HepG2 (cell line): ENCODE data around the gene ZNF860. TPM values are rescaled to one million over a fixed set of nuclear protein-coding genes. Genes with fewer than 3 reads are reported as not detected.
"Not testable (repeated sequence)": the region's sequence is repeated elsewhere in the genome, so short reads cannot be mapped to it uniquely, and the experiment has no call there.

Experiments
- ATAC-seq: fragments of 200-7000 bp; cut with Tn5 transposase; 3 replicates; pipeline ENCODE4 v1.9.1; 2020; ENCODE audit warnings: mild to moderate bottlenecking, moderate library complexity
- BruUV-seq: library from RNA; stranded (reverse); fragments of 400-500 nt; replicated peaks from 2 replicates; lab custom pipeline; 2021; lab: Mats Ljungman, UMichigan
- CTCF ChIA-PET: fragments of 300-600 bp; formaldehyde crosslinking; extraction: SDS; loops from one replicate; lab custom pipeline; 2021; ENCODE audit warnings: low total read pairs, inconsistent platforms, low intra/inter-chr PET ratio; lab: Yijun Ruan, JAX
- POLR2A ChIA-PET: fragments of 350-600 bp; sonication (Branson Sonifier 250); formaldehyde crosslinking; loops from one replicate; lab custom pipeline; 2020; ENCODE audit warnings: antibody characterized with exemption, inconsistent platforms; lab: Yijun Ruan, JAX
- DNase-seq: peaks from one replicate; pipeline ENCODE4 v3.0.0-alpha.2; 2015; ENCODE audit warnings: low spot score
- FAIRE-seq: peaks from 3 replicates; lab custom pipeline; 2011; peaks lifted over from hg19 to GRCh38; lab: Jason Lieb, UNC
- H2AFZ ChIP-seq: one replicate; pipeline ENCODE4 v1.6.1; 2011; ENCODE audit warnings: low read length, inconsistent platforms
- H3K27ac ChIP-seq: fragments of 300-600 bp; 3 replicates; pipeline ENCODE4 v1.8.0; 2011; ENCODE audit warnings: mixed run types, mild to moderate bottlenecking, mixed read lengths, low read length, inconsistent platforms; ENCODE audit not compliant: insufficient read depth; ENCODE audit errors: extremely low read length
- H3K27me3 ChIP-seq, 2 experiments: fragments of 200-600 bp in 1 of 2; 2 replicates in 1 of 2; 3 replicates in 1 of 2; pipeline versions ENCODE4 v1.6.0 to v1.8.0; 2011; ENCODE audit warnings: low read length in 2 of 2, mild to moderate bottlenecking in 2 of 2, moderate library complexity in 2 of 2, inconsistent platforms in 1 of 2; ENCODE audit not compliant: insufficient read depth in 2 of 2, control insufficient read depth in 1 of 2
- H3K36me3 ChIP-seq, 2 experiments: fragments of 200-600 bp in 1 of 2; replicated peaks in 1 of 2; 2 replicates in 1 of 2; 3 replicates in 1 of 2; pipeline versions ENCODE4 v1.5.1 to v1.8.0; 2011; ENCODE audit warnings: low read length in 2 of 2, inconsistent platforms in 1 of 2; ENCODE audit not compliant: insufficient read depth in 2 of 2, control insufficient read depth in 1 of 2
- H3K4me1 ChIP-seq: 2 replicates; pipeline ENCODE4 v1.5.1; 2012; ENCODE audit warnings: low read length, inconsistent platforms; ENCODE audit not compliant: insufficient read depth
- H3K4me2 ChIP-seq: 2 replicates; pipeline ENCODE4 v1.6.0; 2011; ENCODE audit warnings: low read depth, low read length, inconsistent platforms
- H3K4me3 ChIP-seq, 3 experiments: fragments of 200-600 bp in 1 of 3; sonication (generic), shearing (Covaris generic) in 1 of 3; replicated peaks in 1 of 3; 2 replicates each; pipeline ENCODE4 v1.5.1; 2011 to 2016; ENCODE audit warnings: low read length in 3 of 3, inconsistent platforms in 2 of 3, low read depth in 2 of 3, mild to moderate bottlenecking in 2 of 3, control low read depth in 1 of 3, mixed read lengths in 1 of 3; ENCODE audit not compliant: insufficient read depth in 1 of 3
- H3K79me2 ChIP-seq: one replicate; pipeline ENCODE4 v1.6.1; 2011; ENCODE audit warnings: low read length, inconsistent platforms; ENCODE audit not compliant: insufficient read depth
- H3K9ac ChIP-seq: 2 replicates; pipeline ENCODE4 v1.6.0; 2011; ENCODE audit warnings: mild to moderate bottlenecking, low read depth, low read length, inconsistent platforms; ENCODE audit not compliant: insufficient read depth
- H3K9me3 ChIP-seq: 2 replicates; pipeline ENCODE4 v1.5.1; 2012; ENCODE audit warnings: mild to moderate bottlenecking, low read length
- H4K20me1 ChIP-seq: 2 replicates; pipeline ENCODE4 v1.6.0; 2011; ENCODE audit warnings: inconsistent platforms, mild to moderate bottlenecking, low read length, moderate library complexity; ENCODE audit not compliant: insufficient read depth
- MAFF ChIP-seq: IDR thresholded peaks from 2 replicates; pipeline ENCODE4 v1.6.1; 2011; ENCODE audit warnings: low read depth, low read length, improper control_type of control experiment
- MAFK ChIP-seq, 2 experiments: IDR thresholded peaks in 1 of 2; conservative IDR thresholded peaks in 1 of 2; 2 replicates each; pipeline ENCODE4 v1.6.1; 2011; ENCODE audit warnings: improper control_type of control experiment in 2 of 2, low read length in 2 of 2
- WGBS: methylation state at CpG from one replicate; pipeline ENCODE4 v1.1.6; 2017; ENCODE audit warnings: low lambda C conversion rate; 5-methylcytosine and 5-hydroxymethylcytosine counted together
- in situ Hi-C: cut with HindIII; loops from 2 replicates; pipeline ENCODE4 v1.10.0; 2017; ENCODE audit warnings: low pct_unique_long_range_greater_than_20kb; ENCODE audit not compliant: extremely low pct_ligation_motif_present
- intact Hi-C: fragments of 100-400 bp; cut with micrococcal nuclease; formaldehyde crosslinking; loops from one replicate; pipeline ENCODE4 v1.10.0; 2022; ENCODE audit not compliant: unreplicated experiment
- polyA plus RNA-seq, 8 experiments: library from polyadenylated mRNA; depleted of rRNA in 3 of 8; stranded (reverse) in 7 of 8; unstranded in 1 of 8; fragments of >200 nt; fragmentation: Illumina TruSeq in 4 of 8; extraction: Trizol in 4 of 8; gene quantifications; 2 replicates each; pipeline versions ENCODE4 v1.2.1 to v1.2.3, GENCODE V29; 2011 to 2016; ENCODE audit warnings: low read depth in 4 of 8, missing spikeins in 1 of 8, mixed read lengths in 1 of 8; ENCODE audit not compliant: insufficient read depth in 1 of 8
- total RNA-seq, 5 experiments: library from RNA; depleted of rRNA; stranded (reverse); fragments of >200 nt; fragmentation: Illumina TruSeq; extraction: Trizol; gene quantifications; 2 replicates each; pipeline ENCODE4 v1.2.3, GENCODE V29; 2016; ENCODE audit warnings: low read depth in 1 of 5
- TF ChIP-seq, protein P1 (sequence below): sonication (generic); formaldehyde crosslinking; IDR thresholded peaks from 2 replicates; pipeline ENCODE4 v1.4.0; 2020; ENCODE audit warnings: missing genetic modification reagents

Gene ZNF860
- total and polyA plus RNA-seq, 2 of the 13 experiments (the other 11 are each of a cell fraction or from before 2014, with no cell fraction given) = 0.55 to 0.73 TPM

DNA sequence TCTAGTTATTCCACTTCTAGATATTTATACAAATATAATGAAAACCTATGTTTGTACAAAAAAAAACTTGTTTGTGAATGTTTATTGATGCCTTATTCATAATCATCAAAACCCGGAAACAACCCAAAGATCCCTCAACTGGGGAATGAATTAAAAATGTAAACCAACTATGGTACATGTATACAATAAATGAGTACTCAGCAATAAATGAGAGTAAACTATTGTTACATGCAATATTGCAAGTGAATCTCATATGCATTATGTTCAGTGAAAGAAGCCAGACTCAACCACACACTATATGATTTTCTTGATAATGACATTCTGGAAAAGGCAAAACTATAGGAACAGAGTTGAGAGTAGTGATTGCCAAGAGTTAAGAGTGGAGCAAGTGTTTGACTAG lies 12.3 kb downstream of the ZNF860 start:
- POLR2A ChIA-PET = no interaction called here
- H3K4me2 ChIP-seq = no peak overlapping the region
- no peaks in the 10 kb centered on the region for H3K36me3 ChIP-seq
- H3K79me2 ChIP-seq = no peaks in the 10 kb centered on the region
- no peak overlapping the region for H3K27ac ChIP-seq
- BruUV-seq = no TSS peak
- intact Hi-C loops = no loop called here
- no peak for FAIRE-seq
- 88% methylated on average over 1 of the region's 1 CpG for WGBS
- no peak for ATAC-seq
- H3K4me3 ChIP-seq = no peak overlapping the region
- TF ChIP-seq, protein P1, sequence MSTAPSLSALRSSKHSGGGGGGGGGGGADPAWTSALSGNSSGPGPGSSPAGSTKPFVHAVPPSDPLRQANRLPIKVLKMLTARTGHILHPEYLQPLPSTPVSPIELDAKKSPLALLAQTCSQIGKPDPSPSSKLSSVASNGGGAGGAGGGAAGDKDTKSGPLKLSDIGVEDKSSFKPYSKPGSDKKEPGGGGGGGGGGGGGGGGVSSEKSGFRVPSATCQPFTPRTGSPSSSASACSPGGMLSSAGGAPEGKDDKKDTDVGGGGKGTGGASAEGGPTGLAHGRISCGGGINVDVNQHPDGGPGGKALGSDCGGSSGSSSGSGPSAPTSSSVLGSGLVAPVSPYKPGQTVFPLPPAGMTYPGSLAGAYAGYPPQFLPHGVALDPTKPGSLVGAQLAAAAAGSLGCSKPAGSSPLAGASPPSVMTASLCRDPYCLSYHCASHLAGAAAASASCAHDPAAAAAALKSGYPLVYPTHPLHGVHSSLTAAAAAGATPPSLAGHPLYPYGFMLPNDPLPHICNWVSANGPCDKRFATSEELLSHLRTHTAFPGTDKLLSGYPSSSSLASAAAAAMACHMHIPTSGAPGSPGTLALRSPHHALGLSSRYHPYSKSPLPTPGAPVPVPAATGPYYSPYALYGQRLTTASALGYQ = no peak
- TF ChIP-seq MAFK (conservative IDR thresholded peaks at IDR 0.05 in 1 of 2, IDR thresholded peaks at IDR 0.05 in 1 of 2; ENCODE audit: low read length in 2 of 2) (peak; percentile 54 to 74; a peak in 3 of 4 replicates), MAFF (peak; percentile 55)
- TF ChIP-seq, all 625 proteins: peak for 2
- no peak overlapping the region for H3K9ac ChIP-seq
- no peak overlapping the region for H2AFZ ChIP-seq
- peaks cover 7% of the 10 kb centered on the region for H3K4me1 ChIP-seq
- CTCF ChIA-PET = no interaction called here
- in situ Hi-C loops = no loop called here
- no peaks in the 10 kb centered on the region for H3K27me3 ChIP-seq
- no peak for DNase-seq
- no peaks in the 10 kb centered on the region for H4K20me1 ChIP-seq
- no peaks in the 10 kb centered on the region; the same call in 1 of the 2 replicates for H3K9me3 ChIP-seq

DNA sequence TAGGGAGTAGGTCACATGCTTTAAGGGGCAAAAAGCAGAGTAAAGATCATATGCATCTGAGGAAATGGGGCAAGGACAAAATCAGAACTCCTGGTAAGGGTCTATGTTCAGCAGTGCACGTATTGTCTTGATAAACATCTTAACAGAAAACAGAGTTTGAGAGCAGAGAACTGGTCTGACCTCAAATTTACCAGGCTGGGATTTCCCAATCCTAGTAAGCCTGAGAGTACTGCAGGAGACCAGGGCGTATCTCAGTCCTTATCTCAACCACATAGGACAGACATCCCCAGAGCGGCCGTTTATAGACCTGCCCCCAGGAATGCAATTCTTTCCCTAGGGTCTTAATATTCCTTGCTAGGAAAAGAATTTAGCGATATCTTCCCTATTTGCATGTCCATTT lies 13.5 kb downstream of the ZNF860 start:
- H3K27ac ChIP-seq, CTCF ChIA-PET, H4K20me1 ChIP-seq, BruUV-seq, H3K4me3 ChIP-seq, FAIRE-seq, DNase-seq, ATAC-seq, H3K4me2 ChIP-seq, POLR2A ChIA-PET, H3K27me3 ChIP-seq, H3K9ac ChIP-seq, H3K36me3 ChIP-seq, in situ Hi-C loops, intact Hi-C loops, H3K79me2 ChIP-seq, H2AFZ ChIP-seq, H3K9me3 ChIP-seq: not testable (repeated sequence)
- 54% methylated on average over 5 of the region's 5 CpGs for WGBS
- H3K4me1 ChIP-seq = peaks cover 15% of the 10 kb centered on the region
